NCI-H2107 treated with DMSO at 0.1 percent for 48 hours (cell line): Measurements from ENCODE around the gene HIPK2.

Experiments used
- DNase-seq: peaks from one replicate; lab custom pipeline; 2025; ENCODE audit not compliant: unreplicated experiment; lab: John Stamatoyannopoulos, UW

The HIPK2 gene

DNA sequence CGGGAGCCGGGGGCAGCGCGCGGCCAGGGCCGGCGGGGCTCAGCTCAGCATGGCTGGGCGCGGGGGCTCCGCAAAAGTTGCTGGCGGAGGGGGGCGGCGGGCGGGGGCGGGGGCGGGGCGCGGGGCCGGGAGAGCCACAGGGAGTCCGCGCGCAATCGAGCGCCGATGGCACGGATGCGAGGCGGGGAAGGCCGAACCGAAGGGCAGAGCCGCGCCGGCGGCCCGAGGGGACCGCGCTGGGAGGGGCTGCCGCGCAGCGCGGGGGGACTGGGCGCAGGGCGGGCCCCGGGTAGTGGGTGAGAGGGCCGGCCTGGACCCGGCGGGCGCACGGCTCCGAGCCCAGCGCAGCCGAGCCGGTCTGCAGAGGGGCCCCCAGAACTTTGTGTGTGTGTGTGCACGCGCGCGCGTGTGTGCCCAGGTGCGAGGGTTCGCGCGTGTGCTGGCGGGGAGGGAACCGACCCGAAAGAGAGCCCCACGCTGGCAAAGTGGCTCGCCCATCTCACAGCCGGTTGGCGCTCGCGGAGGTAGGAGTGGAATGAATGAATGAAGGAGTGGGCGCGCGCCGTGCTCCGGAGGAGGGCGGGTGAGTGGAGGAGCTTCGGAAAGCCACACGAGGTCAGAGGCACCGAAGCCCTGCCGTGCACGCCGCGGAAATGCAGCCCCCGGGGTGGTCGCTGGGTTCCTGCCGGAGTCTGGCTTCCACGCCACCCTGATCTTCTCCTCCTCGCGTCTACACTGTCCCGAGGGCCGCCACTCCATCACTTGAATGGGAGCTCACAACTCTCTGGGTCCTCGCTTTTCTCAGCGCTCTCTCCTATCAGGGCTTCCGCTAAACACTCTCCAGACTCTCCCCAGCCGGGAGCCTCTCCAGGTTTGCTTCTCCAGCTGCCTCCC, at the start of gene HIPK2:
TSS of gene HIPK2 (minus strand) at position 51 of the 894 bp plus-strand sequence. CDS start 375 bp downstream, outside the sequence.
- peak; percentile 27 for DNase-seq

DNA sequence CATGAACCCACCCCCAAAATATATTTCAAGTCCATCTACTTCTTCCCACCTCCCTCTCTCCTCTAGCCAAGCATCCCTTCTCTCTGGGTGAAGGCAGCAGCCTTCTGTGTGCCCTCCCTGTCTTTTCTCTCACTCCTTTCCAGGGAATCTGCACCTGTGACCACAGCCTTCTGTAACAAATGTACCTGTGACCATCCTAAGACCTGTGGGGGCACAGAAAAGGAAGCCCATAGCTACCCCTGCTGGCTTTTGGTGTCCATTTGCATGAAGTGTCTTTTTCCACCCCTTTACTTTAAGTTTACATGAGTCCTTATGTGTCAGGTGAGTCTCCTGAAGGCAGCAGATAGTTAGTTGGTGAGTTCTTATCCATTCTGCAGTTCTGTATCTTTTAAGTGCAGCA, 49.2 kb upstream of the HIPK2 start:
- no peak for DNase-seq

DNA sequence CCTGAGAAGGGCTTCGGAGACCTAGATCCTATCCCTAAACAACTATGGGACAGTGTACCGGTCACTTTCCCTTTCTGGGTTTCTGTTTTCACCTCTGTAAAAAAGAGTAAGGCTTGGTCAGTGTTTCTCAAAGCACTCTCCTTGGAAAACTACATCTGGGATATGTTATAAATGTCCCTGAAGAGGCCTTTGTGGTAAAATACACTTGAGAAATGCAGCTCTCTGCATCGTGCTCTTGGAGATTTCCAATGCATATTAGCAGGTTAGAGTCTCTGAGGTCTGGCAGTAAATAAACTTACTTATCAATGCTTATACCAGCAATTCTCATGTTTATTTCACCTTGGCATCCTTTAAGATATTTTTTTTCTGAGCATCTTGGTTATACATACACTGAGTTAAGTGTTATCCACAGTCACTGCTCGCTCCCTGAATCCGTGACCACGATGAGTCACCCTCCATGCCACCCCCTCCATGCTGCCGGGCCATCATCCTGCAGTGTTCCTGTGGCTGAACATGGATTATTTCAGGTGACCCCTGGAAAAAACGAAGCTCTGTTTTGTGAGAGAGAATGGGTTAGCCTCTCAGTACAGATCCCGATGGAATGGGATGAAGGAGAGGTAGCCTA, 48.0 kb upstream of the HIPK2 start:
- no peak for DNase-seq

DNA sequence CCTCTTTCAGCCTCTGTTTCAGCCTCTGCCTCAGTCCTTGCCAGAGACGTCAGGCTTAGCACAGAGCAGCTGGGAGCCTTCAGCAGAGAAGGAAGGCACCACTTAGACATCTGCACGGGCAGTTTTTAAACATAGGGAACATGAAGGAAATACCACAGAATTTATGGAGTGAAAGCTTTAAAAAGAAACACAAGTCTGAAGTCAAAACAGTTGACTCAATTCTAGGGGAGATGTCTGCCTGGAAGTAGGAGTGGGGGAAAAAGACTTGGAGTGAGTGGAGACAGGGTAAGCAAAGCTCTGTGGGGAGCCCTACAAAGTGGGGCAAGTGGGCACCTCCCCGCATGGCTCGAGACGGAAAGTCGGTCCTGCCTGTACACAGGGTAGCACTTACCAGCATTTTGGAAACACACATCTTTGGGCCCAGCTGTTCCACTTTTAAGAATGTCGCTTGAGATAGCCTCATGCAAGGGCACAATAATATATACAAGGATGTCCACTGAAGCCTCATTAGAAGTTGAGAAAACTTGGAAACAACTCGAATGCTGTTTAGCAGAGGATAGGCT, 46.2 kb upstream of the HIPK2 start:
- DNase-seq: no peak

DNA sequence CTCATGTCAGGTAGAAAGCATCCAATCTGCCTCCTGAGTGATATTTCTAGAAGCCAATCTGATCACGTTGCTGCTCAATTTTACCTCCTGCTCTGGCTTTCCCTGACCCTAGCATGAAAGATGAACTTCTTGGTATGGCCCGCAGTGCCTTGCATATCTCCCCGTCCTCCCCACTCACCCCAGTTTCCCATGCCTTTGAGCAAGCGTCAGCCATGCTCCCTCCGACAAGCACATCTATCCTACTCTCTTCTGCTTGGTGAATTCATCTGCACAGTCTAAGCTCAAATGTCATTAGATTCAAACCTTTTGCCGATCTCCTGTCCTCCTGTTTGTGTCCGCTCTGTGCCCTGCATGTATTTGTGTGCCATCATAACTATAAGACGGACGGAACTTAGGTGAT, 45.1 kb upstream of the HIPK2 start:
- DNase-seq: no peak

DNA sequence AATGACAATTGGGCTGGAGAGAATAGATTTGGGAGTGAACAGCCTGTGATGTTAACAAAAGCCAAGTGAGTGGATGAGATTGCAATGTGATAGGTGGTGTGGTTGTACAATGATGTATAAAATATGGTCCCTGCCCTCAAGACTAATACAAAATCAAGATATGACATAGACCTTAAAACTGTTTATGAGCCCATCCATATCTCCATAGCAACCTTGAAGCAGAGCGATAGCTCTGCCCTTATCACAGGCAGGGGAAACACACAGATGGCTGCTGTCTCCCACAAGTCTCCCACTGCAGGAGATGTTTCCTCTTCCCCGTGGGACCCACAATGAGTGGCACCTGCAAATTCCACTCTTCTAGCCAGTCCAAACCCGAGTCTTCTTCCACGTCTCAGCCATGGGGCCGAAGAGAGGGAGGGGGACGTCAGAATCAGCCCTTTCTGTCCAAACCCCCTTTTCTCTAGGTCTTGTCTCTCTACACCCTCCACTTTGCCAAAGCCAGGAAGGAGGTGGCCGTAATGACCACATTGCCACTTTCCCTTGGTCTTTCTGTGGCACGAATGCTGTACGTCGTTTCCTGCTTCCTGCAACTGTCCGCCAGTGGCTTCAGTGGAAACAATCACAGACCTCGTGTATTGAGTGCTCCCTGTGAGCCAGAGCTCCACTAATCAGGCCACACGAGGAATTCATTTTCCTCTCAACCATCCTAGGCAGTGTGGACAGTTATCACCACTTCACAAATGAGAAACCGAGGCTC, 43.7 kb upstream of the HIPK2 start:
- no peak for DNase-seq

DNA sequence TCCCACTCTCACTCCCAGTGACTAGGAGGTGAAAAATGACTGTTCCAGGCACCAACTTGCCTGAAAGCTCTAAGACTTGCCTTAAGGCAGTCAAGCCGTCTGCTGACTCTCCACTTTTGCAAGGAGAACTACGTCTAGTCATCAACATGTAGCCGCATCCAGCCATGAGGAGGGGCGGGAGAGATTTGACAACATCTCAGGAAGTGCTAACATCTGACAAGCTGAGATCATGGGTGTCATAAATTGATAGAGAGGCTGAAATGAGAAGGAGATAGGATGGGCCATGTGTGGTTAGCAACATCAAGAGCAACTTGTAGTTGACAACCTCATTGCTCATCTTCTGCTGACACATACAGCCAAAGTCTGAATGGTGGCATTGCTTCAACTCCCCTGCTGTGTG, 42.3 kb upstream of the HIPK2 start:
- DNase-seq: no peak

DNA sequence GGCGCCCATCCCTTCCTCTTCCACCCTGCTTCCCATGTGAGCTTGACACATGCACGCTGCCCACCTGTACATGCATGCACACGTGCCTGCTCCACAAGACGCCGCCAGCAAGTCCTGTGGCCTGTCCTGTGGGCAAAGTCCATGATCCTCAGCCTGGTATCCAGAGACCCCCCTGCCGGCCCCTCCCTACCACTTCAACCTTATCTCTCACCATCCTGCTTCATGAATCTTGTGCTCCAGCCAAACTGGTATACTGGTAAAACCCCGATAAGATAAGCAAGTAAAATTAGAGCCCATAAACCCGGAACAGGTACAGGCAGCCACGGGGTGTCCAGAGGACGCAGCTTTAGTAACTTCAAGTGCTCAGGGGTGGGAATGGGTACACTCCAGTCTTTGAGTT, 39.5 kb upstream of the HIPK2 start:
- DNase-seq: no peak

DNA sequence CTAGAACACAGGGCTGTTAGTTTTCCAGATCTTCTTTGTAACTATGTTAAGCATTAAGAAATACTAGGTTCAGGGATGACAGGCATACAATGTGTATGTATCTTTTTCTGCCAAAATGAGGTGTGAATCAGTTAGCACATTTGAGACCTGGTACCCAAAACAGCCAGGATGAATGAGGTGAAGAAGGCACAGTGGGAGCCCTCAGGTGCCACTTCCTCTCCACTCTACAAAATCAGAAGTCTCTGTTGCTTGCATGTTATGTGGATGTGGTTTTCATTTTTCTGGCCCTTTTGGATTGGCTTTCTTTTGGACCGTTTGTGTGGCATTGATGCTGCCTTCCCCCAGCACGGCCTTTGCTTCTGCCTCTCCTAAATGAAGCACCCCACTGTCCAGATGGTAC, 35.9 kb upstream of the HIPK2 start:
- no peak for DNase-seq

DNA sequence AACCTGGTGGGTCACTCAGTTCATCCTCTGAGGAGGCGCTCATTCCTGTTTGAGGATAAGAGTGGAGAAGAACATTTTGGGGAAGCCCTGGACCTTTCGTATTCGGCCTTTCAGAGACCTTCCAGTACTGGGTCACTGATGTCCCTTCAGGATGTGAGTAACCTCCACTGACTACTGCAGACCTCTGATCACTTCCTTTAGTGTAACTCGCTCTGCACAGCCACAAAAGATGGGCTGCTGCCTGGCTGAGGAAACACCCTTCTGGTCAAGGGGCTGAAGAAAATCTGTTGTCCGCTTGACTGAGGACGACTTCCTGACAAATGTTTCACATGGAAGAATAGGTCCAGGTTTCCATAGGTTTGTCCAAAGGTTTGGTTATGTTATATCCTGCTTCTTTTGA, 35.4 kb upstream of the HIPK2 start:
- DNase-seq: no peak

DNA sequence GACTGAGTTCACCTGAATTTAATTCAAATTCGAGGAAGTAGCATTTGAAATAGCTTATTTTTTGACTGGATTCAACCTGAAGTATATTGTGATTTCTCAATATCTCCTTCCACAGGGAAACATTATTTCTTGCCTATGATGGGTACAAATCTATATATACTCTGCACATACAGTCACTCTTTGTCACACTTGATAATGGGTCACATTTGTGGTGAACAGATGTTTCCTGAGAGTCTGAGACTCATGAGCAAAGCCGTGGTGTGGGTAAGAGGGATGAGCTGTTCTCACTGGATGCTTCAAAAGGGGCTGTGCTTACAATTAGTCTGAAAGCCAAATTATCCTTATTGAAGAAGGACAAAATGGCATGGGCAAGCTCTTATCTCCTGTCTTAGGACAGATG, 33.3 kb upstream of the HIPK2 start:
- no peak for DNase-seq

DNA sequence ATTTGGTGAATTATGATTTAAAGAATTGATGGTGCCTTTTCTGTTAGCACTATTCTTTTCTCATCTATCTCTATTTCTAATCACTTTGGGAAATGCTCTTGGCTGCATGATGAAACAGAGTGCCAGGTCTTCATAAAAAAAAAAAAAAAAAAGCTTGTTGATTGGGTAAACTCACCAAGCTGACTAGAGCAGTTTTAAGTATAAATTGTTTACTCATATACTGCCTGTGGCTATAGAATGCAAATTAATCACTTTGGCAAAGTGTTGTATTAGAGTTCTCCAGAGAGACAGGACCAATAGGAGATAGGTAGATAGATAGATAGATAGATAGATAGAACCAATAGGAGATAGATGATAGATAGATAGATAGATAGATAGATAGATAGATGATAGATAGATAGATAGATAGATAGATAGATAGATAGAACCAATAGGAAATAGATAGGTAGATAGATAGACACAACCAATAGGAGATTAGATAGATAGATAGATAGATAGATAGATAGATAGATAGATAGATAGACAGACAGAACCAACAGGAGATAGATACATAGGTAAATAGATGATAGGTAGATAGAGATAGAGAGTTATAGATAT, 31.1 kb upstream of the HIPK2 start:
- no peak for DNase-seq

DNA sequence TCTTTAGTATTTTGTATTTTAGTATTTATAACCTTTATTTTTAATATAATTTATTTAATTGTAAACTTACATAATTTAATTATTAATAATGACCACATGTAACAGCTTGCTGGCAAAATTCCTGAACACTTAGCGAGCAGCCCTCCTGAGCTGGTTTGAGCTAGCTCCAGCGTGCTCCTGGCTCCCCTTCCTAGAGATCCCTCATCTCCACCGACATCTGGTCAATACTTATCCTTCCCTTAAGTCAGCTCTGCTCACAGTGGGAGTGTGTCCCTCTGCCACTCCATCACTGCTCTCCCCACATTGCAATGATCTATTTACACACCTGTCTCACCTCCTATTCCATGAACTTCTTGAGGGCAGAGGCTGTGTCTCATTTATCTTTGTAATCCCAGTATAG, 30.6 kb upstream of the HIPK2 start:
- no peak for DNase-seq

DNA sequence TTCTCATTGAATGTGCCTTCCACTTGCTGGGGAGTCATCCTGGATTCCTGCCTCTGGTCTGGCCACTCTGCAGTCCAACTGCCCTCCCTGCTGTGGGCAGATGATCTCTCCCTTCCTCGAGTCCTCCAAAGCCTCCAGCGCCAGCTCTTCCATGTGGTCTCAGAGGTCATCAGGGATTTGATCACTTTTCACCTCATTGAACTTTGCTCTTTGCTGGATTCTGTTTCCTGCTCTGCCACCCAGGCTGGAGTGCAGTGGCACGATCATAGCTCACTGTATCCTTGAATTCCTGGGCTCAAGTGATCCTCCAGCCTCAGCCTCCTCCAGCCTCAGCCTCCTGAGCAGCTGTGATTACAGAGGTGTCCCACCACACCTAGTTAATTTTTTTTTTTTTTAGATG, 29.2 kb upstream of the HIPK2 start:
- no peak for DNase-seq

DNA sequence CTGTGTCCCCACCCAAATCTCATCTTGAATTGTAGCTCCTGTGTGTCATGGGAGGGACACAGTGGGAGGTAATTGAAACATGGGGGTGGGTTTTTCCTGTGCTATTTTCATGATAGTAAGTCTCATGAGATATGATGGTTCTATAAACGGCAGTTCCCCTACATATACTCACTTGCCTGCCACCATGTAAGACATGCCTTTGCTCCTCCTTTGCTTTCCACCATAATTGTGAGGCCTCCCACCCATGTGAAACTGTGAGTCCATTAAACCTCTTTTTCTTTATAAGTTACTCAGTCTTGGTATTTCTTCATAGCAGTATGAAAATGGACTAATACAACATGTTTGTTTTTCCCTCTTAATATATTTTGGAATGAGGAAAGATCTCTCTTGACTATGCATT, 26.8 kb upstream of the HIPK2 start:
- DNase-seq: no peak

DNA sequence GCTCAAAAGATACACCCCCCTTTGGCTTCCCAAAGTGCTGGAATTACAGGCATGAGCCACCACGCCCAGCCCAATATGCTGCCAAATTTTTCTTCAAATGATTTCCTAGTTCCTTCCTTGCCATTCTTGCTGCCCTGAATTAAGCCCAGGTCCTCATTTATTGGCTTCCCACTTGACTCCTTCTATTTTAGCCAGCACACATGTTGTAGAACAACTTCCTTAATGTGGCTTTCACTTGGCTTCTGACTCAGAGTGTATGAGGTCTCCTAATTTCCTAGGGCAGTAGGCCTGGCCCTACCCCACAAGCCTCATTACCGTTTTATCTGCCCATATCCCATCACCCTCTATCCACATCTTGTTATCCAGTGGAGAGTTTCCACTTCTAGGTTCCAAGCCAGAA, 21.8 kb upstream of the HIPK2 start:
- DNase-seq: no peak

DNA sequence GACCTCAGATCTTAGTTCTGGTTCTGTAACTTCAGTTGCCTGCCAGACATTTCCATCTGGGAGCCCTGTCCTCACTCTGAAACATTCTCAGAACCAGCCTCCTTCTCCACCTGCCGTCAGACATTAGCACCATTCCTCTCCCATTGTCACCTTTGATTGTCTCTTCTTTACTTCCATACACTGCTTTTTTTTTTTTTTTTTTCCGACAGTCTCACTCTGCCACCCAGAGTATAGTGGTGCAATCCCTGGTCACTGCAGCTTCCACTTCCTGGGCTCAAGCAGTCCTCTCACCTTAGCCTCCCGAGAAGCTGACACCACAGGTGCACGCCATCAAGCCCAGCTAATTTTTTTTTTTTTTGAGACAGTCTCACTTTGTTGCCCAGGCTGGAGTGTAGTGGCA, 21.1 kb upstream of the HIPK2 start:
- DNase-seq: no peak

DNA sequence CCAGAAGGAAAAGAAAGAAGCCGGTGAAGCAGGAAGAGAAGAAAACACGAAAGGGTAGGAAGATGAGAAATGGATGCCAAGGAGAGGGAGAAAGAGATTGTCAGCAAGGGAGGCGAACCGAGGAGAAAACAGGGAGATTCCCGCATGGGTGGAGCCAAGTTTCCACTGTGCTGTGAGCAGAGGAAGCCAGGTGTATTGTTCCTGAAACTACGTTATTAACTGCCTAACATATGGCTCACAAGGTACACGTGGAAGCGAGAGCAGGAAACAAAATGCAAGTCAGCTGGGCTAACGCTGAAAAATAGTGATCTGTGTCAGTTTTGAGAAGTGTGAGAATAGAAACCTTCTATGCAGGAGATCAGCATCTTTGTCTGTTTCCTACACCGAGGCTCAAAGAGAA, 20.4 kb upstream of the HIPK2 start:
- no peak for DNase-seq

DNA sequence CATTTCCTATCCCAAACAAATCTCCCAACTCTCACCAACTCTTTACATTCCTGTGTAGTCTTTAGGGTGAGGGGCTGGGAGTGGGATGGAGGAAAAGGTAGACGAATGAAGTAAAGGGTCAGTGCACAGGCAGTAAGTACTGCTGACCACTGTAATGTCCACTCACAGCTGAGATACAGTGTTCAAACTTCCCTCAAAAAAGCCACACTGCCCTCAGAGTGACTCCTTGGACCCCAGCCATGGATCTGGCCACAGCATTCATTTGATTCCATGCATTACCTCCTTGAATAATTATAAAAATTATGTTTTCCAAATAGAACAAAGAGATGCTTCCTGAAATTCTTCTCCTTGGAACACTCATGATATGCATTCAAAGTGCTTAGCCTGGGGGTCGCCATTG, 19.8 kb upstream of the HIPK2 start:
- no peak for DNase-seq

DNA sequence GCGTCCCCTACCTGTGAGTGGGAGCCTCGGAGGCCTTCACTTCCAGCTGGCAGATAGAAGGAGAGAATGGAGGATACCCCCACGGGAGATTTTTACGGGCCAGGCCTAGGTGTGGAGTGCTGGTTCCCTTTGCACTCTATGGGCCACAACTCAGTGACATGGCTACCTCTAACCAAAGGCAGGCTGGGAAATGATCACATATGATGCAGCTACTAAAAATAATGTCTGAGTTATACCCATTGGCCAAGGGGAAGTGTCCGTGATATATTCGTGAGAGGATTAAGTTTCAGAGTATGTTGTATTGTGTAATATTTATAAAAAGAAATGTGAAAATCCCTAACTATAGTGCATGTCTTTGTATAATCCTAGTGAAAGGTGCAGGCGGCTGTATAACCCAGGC, 13.5 kb upstream of the HIPK2 start:
- no peak for DNase-seq

DNA sequence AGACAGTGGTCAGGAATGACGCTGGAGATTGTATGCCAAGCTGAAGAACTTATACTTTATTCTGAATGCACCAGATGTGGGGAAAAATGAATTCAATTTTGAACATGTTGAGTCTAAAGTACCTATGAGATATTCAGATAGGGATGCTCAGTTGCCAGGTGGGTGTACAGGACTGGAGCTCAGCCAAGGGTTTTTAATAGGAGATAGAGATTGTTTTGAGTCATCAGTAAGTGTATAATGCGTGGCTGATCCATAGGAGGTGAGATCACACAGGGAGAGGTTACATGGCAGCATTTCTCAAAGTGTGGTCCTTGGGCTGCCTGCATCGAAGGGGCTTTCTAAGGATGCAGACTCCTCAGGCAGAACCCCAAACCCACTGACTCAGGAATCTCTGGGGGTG, 6.8 kb upstream of the HIPK2 start:
- DNase-seq: no peak
